Stimulated activated CD4-positive, alpha-beta T cell treated with anti-CD3 and anti-CD28 coated beads, Interleukin-2, amount 100 ng/mL, for 24 hours (primary cell): Measurements from ENCODE around the gene RET.

ENCODE experiments used
- DNase-seq, 2 donors: peaks; one replicate each; pipeline ENCODE4 v3.0.0-alpha.2; 2020

Gene RET

GRCh38 chr10:43177595-43177994, 100.7 kb downstream of the RET start:
- no peak for DNase-seq
